ENCODE data around the gene ENPP3.

Gene ENPP3

DNA sequence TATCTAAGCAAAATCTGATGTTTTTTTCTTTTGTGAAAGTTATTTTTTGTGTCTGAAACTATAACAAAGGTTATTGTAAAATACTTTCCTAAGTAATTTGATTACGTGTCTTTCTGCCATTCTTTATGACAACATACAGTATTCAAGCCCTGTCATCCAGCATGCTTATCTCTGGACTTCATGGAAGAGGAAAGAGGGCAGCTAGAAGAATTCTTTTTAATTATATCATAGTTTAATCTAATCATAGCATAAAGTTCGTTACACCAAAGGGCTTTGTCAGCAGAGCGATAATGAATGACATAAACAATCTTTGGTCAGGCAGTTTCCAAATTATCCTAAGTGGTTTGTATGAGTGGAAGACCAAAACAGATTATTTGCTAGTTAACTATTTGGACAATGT is 3.5 kb downstream of the ENPP3 start:
- H3K27ac ChIP-seq: no peak overlapping the region
- peaks cover 0 to 10% (median 8%) of the 10 kb centered on the region in 10 experiments; a peak in 15 of 20 replicates for H3K4me1 ChIP-seq
- no peaks in the 10 kb centered on the region for H4K20me1 ChIP-seq
- no peaks in the 10 kb centered on the region for H3K9me3 ChIP-seq (replicated peaks in 1 of 11)
- H3K4me3 ChIP-seq: no peak overlapping the region
- H3K27me3 ChIP-seq: no peaks in the 10 kb centered on the region; a peak in 1 of 22 replicates
- no peak overlapping the region for H3K4me2 ChIP-seq
- no peak overlapping the region for H3K9ac ChIP-seq
- no peaks in the 10 kb centered on the region for H3K36me3 ChIP-seq
- TF ChIP-seq Cebpa-rat (IDR thresholded peaks at IDR 0.05): no peak

DNA sequence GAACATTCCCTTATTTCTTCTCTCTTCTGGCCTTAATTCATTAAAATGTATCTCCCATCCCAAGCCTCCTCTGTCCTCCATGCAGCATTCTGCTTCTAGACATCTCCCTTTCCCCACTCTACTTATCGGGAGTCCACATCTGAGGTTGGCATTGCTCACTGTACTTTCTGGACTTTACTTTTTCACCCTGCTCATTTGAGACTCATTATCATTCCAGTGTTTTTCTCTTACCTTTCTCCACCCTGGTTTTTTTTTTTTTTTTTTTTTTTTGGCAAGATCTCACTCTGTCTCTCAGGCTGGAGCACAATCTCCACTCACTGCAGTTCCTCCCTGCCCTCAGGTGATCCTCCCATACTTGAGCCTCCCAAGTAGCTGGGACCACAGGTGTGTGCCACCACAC is 4.5 kb downstream of the ENPP3 start:
- Histone ChIP-seq H3K27ac (no peak overlapping the region), H3K4me2 (no peak overlapping the region), H3K27me3 (no peaks in the 10 kb centered on the region), H3K4me1 (peaks cover 0 to 3% (median 0%) of the 10 kb centered on the region in 10 experiments; a peak in 2 of 20 replicates), H3K4me3 (no peak overlapping the region), H3K9me3 (replicated peaks in 1 of 11) (no peaks in the 10 kb centered on the region), H3K9ac (no peak overlapping the region), H4K20me1 (no peaks in the 10 kb centered on the region), H3K36me3 (no peaks in the 10 kb centered on the region)
- no peak for TF ChIP-seq Cebpa-rat (IDR thresholded peaks at IDR 0.05)

DNA sequence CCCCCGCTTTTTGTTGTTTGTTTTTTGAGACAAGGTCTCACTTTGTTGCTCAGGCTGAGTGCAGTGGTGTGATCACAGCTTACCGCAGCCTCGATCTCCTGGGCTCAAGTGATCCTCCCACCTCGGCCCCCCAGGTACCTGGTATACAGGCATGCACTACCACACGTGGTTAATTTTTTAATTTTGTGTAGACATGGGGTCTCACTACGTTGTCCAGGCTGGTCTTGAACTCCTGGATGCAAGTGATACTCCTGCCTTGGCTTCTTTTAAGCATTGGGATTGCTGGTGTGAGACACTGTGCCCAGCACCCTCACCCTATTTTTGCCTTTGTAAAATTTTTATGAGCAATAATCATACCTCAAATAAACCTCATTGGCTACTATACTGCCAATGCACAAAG is 5.5 kb downstream of the ENPP3 start:
- Histone ChIP-seq H3K9ac (no peak overlapping the region), H3K27me3 (no peaks in the 10 kb centered on the region), H3K36me3 (no peaks in the 10 kb centered on the region), H3K4me2 (no peak overlapping the region), H3K27ac (no peak overlapping the region), H3K9me3 (replicated peaks in 1 of 11) (no peaks in the 10 kb centered on the region), H3K4me3 (no peak overlapping the region), H4K20me1 (no peaks in the 10 kb centered on the region), H3K4me1 (peaks cover 0 to 5% (median 0%) of the 10 kb centered on the region in 10 experiments; a peak in 1 of 20 replicates)
- TF ChIP-seq Cebpa-rat (IDR thresholded peaks at IDR 0.05): no peak

DNA sequence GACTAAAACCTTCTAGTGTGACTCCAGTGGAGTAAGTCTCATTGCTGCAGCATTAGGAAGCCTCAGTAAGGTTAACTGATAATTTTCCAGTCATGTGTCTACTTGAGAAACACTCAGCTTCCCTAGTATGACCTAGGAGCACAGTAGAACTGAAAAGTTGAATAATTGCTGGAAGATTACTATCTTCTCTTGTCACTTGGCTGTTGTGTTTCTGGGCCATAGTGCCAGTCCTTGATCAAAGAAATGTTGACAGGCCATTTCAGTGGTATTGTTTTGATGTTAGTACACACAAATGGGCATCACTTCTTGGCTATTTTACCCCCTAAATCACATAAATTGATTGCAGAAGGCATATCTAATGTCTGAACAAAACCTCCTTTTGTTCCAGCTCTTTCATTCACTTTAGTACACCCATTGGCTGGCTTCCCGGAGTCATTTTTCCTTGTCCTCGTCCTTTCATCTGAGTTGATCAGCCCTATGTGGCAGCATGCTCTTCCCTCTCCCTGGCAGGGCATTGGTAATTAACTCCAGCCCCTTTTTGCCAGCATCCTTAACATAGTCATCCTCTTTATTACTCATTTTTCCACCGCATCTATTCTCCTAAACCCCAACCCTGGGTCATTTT is 6.0 kb downstream of the ENPP3 start:
- no peak for TF ChIP-seq Cebpa-rat (IDR thresholded peaks at IDR 0.05)
- Histone ChIP-seq H3K4me1 (peaks cover 0 to 5% (median 0%) of the 10 kb centered on the region in 10 experiments; a peak in 1 of 20 replicates), H3K36me3 (no peaks in the 10 kb centered on the region), H3K9me3 (replicated peaks in 1 of 11) (no peaks in the 10 kb centered on the region), H3K4me3 (no peak overlapping the region), H4K20me1 (no peaks in the 10 kb centered on the region), H3K4me2 (no peak overlapping the region), H3K9ac (no peak overlapping the region), H3K27me3 (no peaks in the 10 kb centered on the region), H3K27ac (no peak overlapping the region)

DNA sequence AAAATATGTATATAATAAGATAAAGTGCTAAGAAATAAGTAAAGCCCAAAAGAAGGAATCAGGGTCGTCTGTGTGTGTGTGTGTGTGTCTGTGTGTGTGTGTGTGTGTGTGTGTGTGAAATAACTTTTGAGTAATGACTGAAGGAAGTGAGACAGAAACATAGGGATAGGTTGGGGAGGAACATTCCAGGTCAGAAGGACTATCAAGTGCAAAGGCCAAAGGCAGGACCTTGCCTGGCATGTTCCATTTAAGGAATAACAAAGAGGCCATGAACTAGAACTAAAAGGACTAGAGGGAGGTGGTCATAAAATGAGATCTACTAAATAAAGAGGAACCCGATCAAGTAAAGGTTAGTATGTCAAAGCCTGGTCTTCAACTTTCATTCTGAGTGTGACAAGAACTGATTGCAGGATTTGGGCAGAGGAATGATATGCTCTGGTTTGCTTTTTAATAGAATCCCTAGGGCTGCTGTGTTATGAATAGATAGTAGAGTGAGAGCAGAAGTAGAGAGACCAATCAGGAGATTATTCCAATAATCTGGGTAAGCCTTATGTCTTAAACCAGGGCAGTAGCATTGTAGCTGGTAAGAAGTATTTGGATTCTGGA is 6.9 kb downstream of the ENPP3 start:
- Histone ChIP-seq H3K27ac (no peak overlapping the region), H3K4me2 (no peak overlapping the region), H4K20me1 (no peaks in the 10 kb centered on the region), H3K4me1 (peaks cover 0 to 5% (median 0%) of the 10 kb centered on the region in 10 experiments; a peak in 2 of 20 replicates), H3K27me3 (no peaks in the 10 kb centered on the region), H3K36me3 (no peaks in the 10 kb centered on the region), H3K9ac (no peak overlapping the region), H3K9me3 (replicated peaks in 1 of 11) (no peaks in the 10 kb centered on the region), H3K4me3 (no peak overlapping the region)
- TF ChIP-seq Cebpa-rat (IDR thresholded peaks at IDR 0.05): no peak

DNA sequence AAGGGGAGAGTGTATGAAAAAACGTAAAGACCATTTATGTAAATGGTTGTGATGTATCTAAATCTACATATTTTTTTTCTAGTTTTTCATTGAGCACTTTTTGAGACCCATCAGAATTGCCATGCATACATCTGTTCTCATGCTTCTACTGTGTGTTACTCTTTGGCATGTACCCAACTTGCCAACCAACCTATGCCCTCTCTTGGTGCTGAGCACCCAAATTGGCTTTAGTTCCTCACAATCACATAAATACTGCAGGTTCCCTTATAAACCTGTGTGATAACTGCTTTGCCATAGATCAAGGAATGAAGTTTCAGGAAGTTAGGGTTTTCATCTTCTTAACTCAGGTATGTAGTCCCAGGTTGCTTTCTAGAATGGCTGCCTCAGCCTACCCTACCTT is 7.8 kb downstream of the ENPP3 start:
- Histone ChIP-seq H3K27me3 (no peaks in the 10 kb centered on the region), H3K4me1 (peaks cover 0 to 6% (median 0%) of the 10 kb centered on the region in 10 experiments; a peak in 3 of 20 replicates), H3K4me2 (no peak overlapping the region), H4K20me1 (no peaks in the 10 kb centered on the region), H3K4me3 (no peak overlapping the region), H3K9ac (no peak overlapping the region), H3K36me3 (no peaks in the 10 kb centered on the region), H3K9me3 (replicated peaks in 1 of 11) (no peaks in the 10 kb centered on the region), H3K27ac (no peak overlapping the region)
- no peak for TF ChIP-seq Cebpa-rat (IDR thresholded peaks at IDR 0.05)

DNA sequence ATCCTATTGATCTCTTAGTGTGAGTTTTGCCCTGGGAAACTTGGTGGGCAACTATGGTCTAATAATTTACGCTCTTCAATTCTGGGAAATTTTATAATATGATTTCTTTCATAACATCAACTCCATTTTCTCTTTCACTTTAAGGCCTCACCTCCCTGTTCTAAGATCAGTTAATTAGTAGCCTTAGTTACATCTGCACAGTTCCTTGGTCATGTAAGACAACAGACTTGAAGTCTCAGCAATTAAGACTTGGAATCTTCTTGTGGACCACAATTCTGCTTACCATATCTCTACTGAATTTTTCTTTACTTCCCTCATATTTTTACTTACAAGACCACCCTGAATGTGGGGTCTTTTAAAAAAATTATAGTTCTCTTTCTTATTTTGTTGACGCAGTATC is 8.7 kb downstream of the ENPP3 start:
- no peaks in the 10 kb centered on the region for H3K36me3 ChIP-seq
- no peak overlapping the region for H3K27ac ChIP-seq
- no peak overlapping the region for H3K4me3 ChIP-seq
- no peak overlapping the region for H3K4me2 ChIP-seq
- H3K4me1 ChIP-seq: peaks cover 0 to 6% (median 0%) of the 10 kb centered on the region in 10 experiments; a peak in 3 of 20 replicates
- no peaks in the 10 kb centered on the region for H3K9me3 ChIP-seq (replicated peaks in 1 of 11)
- H3K9ac ChIP-seq: no peak overlapping the region
- no peak for TF ChIP-seq Cebpa-rat (IDR thresholded peaks at IDR 0.05)
- H4K20me1 ChIP-seq: no peaks in the 10 kb centered on the region
- H3K27me3 ChIP-seq: no peaks in the 10 kb centered on the region

DNA sequence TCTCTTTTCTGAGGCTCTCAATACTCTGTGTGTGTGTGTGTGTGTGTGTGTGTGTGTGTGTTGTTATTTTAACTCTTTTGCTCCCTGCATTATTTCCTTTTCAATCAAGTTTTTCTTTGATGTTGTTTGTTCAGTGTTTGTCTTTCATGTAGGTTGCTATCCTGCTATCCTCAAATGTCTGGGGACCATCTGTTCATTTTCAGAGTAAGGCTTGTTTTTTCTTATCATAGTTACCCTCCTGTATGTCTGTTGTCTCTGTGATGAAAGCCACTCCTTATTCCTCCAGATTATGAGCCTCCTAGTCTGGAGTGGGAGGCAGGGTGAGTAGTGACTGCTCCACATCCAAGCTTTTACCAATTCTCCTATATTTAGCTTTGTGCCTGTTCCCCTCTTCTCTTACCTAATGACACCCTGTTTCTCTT is 9.2 kb downstream of the ENPP3 start:
- Histone ChIP-seq H3K4me3 (no peak overlapping the region), H3K36me3 (no peaks in the 10 kb centered on the region), H3K27ac (no peak overlapping the region), H3K4me2 (no peak overlapping the region), H4K20me1 (no peaks in the 10 kb centered on the region), H3K9ac (no peak overlapping the region), H3K9me3 (replicated peaks in 1 of 11) (no peaks in the 10 kb centered on the region), H3K27me3 (no peaks in the 10 kb centered on the region), H3K4me1 (peaks cover 0 to 6% (median 0%) of the 10 kb centered on the region in 10 experiments; a peak in 3 of 20 replicates)
- no peak for TF ChIP-seq Cebpa-rat (IDR thresholded peaks at IDR 0.05)

DNA sequence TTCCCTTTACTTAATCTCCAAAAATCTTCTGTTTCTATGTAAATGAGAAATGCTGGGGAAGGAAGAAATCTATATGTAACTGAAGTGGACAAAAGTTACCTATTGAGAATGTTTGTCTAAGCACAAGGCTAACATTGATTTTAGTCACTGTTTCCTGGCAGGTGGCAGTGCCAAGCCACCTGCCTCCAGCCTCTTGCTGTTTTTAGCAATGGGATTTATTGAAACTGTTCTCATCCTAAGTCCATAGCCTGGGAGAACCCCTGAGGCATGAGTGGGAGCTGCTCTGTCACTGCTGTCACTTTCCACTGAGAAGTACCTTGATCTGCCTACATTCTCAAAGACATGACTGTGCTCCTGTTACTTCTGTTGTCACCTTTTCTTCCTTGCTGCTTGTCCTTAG is 14.7 kb downstream of the ENPP3 start:
- Histone ChIP-seq H4K20me1 (no peaks in the 10 kb centered on the region), H3K4me1 (peaks cover 0 to 6% (median 0%) of the 10 kb centered on the region in 10 experiments; a peak in 2 of 20 replicates), H3K9ac (no peak overlapping the region), H3K4me3 (no peak overlapping the region), H3K9me3 (replicated peaks in 1 of 11) (no peaks in the 10 kb centered on the region), H3K36me3 (no peaks in the 10 kb centered on the region), H3K27ac (no peak overlapping the region), H3K4me2 (no peak overlapping the region), H3K27me3 (no peaks in the 10 kb centered on the region)
- TF ChIP-seq Cebpa-rat (IDR thresholded peaks at IDR 0.05): no peak

DNA sequence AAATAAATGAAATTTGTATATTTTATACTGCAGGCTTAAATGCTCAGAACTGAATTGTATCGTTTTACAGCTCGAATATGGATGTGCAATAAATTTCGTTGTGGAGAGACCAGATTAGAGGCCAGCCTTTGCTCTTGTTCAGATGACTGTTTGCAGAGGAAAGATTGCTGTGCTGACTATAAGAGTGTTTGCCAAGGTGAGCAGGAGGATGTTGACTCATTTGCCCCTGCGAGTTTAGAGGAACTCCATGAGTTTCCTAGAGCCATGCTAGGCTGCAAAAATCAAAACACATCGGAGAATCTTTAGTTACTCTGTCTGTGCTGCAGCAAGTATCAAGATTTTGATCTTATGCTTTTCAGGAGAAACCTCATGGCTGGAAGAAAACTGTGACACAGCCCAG is 15.4 kb downstream of the ENPP3 start:
- H3K4me3 ChIP-seq: no peak overlapping the region
- H3K9ac ChIP-seq: no peak overlapping the region
- TF ChIP-seq Cebpa-rat (IDR thresholded peaks at IDR 0.05): no peak
- H4K20me1 ChIP-seq: no peaks in the 10 kb centered on the region
- H3K4me1 ChIP-seq: peaks cover 0 to 6% (median 0%) of the 10 kb centered on the region in 10 experiments; a peak in 2 of 20 replicates
- no peak overlapping the region for H3K27ac ChIP-seq
- H3K27me3 ChIP-seq: no peaks in the 10 kb centered on the region
- no peaks in the 10 kb centered on the region for H3K36me3 ChIP-seq
- no peaks in the 10 kb centered on the region for H3K9me3 ChIP-seq (replicated peaks in 1 of 11)
- H3K4me2 ChIP-seq: no peak overlapping the region

All from BLaER1 treated with 17β-estradiol and CSF1 and Interleukin-3, amounts not matched to agents 10 nM and 100 nM (cell line).